DMS79 treated with DMSO at 0.1 percent for 48 hours (cell line): Measurements from ENCODE around the gene PROSER2.

Experiments used
- DNase-seq: peaks from one replicate; lab custom pipeline; 2025; lab: John Stamatoyannopoulos, UW

The PROSER2 gene

DNA sequence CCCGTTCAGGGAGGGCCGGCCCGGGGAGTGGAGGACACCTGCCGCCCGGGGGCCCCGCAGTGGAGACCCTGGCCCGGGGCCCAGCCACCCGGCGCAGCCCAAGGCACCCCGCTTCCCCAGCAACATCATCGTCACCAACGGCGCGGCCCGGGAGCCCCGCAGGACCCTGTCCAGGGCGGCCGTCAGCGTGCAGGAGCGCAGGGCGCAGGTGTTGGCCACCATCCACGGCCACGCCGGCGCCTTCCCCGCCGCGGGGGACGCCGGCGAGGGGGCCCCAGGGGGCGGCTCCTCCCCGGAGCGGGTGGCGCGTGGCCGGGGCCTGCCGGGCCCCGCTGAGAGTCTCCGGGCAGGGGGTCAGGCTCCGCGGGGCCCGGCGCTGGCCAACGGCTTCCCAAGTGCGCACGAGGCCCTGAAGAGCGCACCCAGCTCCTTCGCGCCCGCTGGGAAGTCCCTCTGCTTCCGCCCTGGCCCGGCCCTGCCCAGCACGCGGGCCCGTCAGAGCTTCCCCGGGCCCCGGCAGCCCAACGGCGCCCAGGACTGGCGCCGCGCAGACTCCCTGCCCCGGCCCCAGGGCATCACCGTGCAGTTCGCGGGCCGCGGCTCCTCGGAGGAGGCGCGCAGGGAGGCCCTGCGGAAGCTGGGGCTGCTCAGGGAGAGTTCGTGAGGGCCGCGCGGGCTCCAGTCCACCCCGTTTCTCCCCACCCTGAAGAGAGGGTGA, 46.7 kb downstream of the PROSER2 start:
- no peak for DNase-seq

DNA sequence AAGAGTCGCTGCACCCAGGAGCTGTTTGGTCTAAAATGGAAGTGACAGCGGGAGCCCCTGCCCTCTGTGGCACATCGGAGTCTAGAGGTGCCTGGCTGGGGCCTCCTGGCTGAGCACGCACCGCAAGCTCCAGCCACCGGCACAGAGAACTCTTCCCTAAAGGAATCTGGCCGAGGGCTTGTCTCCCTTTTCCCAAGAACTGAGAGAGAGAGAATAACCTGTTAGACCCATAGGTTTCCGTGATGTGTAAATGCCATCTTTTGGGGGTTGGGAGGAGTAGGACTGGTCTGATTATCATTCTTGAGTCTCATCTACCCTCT, 47.3 kb downstream of the PROSER2 start:
- DNase-seq: no peak

DNA sequence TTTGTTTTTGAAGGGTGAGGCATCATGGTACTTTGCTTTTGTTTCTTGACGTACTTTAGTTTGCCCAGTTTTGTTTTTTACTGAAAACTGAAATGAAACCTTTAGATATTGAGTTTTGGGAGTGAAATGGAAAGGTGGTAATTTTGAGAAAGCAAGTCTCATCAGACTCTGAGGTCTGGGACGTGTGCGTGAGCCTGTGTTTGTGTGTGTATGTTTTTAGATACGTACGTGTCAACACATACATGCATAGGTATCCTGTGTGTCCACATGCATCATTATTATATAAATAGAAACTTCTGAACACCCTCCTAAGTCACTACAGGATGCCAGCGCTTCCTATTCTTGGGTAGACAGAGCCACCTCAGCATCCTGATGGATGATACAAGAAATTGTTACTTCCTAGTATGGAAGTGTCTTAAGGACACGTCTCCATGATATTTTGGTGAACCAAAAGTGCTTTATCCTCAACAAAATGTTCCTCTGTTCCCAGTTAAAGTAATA, 47.8 kb downstream of the PROSER2 start:
- DNase-seq: no peak

DNA sequence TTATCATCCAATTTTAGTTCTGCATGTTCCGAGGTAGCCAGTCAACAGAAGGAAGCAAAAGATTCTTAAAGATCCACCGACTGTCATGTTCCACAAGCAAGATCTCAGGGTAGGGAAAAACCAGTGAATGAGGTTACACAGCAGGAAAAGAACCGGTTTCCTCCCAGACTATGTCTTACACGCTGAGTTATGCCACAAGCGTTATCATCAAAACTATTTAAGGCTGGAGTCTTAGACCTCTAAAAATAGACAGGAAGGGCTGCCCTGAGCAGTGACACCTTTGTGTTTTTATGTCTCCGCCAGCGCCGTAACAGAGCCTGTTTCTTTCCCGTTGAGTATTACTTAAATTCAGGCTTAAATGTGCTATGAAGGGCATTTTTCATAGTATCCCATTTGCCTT, 48.3 kb downstream of the PROSER2 start:
- no peak for DNase-seq

DNA sequence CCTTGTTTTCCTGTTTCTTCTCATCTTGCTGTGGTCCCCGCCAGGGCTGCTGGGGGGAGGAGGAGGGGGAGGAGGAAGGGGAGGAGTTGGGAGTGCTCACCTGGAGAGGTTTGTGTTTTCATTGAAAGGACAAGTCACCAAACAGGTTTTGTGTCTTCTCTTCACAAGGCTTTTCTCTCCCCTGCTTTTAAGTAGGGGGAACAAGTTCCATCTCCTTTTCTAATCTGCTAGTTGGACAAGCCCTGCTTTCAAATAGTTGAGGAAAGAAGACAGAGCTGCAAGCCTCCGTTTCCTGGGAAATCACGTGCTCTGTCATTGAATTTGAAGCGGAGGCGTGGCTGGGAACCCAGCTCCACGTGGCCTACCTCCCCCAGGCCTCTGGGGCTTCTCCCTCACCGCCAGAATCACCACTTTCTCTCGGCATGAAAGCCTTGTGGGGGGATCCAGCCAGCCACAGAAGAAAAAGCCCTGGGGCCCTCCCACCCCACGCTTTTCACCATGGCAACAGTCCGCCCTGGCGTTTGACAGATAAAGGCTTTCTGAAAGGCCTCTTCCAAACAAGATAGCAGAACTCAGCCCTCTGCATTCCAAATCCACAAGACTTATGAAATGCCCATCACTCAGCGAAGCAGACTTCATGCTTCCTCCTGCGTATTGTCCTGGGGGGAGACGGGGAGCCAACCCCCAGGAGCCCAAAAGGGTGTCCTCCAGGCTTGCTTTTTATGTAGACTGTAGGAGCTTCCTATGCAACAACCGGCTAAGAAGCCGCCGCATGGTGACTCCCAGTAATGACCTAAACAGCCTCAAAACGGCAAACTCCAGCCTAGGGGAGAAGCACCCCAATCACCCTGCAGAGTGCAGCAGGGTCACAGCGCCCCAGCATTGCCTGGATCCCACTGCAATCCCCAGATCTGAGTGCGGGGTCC, 51.7 kb downstream of the PROSER2 start:
- peak; percentile 29 for DNase-seq

DNA sequence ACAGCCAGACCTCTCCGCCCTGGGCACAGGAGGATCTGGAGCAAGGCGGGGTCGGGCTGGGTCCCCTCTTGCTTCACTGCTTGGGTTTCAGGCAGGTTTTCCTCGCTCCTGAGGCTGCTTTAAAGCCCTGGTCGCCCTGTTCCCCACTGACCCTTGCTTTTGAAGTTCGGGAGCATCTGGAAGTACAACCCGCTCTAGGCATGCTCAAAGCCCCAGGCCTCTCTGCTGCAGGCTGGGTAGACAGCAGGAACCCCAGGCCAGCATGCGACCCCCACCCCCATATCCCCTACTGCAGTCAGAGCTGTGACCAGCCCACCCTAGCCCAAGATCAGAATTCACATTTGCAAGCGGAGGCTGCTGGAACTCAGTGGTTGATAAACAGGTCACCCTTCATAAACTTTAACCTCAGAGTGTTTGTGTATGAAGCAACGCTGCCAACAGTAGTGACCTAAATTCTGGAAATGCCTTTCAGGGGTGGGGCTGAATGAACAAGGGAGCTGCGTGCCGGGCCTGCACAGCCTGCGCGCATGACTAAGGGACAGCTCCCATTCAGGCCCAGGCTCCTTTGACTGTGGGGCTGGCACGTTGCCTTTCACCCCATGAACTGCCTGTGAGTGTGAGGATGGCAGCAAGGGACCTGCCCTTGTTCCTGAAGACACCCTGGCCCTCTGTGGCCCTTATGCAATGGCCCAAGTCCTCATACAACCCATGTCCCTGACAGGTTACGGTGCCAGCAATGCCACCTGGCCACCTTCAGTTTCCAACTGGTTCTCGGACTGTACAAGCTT, 52.5 kb downstream of the PROSER2 start:
- DNase-seq: peak; percentile 13

DNA sequence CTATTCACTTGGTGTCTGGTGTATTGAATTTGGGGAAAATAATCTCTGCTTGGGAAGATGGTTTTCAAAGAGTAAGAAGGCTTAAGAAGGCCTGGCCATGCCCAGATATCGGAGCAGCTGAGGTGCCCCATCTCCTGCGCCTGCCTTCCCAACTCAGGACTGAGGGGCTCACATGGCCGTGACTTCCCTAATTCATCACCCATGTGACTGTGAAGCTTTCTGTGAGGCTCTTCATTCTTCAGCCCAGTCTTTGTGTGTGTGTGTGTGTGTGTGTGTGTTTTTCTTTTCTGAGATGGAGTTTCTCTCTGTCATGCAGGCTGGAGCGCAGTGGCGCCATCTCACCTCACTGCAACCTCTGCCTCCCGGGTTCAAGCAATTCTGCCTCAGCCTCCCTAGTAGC, 53.2 kb downstream of the PROSER2 start:
- DNase-seq: no peak

DNA sequence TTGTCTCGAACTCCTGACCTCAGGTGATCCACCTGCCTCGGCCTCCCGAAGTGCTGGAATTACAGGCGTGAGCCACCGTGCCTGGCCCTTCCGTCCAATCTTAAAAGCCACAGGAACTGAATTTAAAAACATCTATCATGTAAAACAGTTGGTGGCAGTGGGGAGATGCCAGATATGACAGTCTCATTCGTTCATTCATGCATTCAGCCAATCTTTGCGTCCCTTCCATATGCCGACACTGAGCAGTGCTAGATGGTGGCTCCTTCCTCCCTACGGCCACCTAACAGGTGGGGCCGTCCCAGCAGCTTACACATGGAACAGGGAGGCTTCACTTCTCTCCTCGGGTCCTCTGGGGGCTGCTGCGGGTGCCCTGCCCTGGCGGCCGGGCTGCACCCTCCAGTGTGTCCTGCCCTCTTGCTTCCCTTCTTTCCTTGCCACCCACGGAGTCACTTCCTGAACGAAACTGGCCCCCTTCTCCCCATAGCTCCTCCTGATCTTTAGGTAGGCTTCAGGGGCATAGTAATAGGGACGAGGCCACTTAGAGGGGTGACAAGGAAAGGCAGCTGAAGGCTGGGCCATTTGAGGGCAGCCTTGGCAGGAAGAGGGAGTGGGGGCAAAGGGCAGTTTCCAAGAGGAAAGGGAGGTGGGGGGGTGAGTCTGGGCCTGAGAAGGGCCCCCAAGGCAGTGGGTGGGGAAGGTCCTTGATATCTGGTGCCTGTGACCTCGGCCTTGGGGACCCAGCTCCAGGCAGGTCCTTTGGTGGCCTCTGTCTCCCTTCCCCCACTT, 53.8 kb downstream of the PROSER2 start:
- no peak for DNase-seq

DNA sequence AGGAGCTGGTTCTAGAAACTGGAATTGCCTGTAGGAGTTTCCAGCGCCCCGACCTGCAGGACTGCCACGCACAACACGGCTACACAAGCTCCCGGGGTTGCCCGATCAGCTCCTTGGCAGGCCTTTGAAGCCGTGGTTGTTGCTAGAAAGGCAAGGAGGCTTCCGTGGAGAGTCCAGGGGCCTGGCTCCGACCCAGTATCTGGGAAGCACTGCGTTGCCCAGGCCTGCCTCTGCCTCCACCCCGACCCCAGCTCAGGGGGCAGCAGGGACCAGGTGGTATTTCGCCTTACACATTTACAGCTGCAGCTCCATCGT, 54.4 kb downstream of the PROSER2 start:
- DNase-seq: no peak

DNA sequence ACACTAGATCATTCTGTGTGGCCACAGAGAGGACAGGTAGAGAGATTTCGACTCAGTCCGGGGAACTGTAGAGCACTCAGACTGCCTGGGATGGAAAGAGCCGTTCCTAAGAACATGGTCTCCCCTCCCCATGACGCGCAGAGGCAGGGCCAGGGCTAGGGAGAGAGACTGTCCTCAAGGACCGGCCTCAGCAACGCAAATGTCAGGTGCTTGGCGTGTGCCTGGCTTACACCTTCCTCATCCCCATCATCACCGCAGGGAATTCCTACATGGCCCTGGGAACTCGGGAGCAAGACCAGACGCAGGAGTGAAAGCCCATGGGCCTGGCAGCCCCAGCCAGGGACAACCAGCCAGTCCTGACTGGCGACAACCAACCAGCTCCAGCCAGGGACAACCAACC, 55.6 kb downstream of the PROSER2 start:
- no peak for DNase-seq

DNA sequence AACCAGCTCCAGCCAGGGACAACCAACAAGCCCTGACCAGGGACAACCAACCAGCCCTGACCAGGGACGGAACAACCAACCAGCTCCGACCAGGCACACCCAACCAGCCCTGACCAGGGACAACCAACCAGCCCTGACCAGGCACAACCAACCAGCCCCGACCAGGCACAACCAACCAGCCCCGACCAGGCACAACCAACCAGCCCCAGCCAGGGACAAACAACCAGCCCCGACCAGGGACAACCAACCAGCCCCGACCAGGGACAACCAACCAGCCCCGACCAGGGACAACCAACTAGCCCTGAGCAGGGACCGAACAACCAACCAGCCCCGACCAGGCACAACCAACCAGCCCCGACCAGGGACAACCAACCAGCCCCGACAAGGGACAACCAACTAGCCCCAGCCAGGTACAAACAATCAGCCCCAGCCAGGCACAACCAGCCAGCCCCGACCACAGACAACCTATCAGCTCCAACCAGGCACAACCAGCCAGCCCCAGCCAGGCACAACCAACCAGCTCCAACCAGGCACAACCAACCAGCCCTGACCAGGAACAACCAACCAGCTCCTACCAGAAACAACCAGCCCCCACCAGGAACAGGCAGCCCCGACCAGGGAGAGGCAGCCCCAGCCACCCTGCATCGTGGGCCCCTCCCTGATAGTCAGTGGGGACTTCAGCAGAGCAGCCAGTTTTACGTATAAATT, 56.4 kb downstream of the PROSER2 start:
- no peak for DNase-seq

DNA sequence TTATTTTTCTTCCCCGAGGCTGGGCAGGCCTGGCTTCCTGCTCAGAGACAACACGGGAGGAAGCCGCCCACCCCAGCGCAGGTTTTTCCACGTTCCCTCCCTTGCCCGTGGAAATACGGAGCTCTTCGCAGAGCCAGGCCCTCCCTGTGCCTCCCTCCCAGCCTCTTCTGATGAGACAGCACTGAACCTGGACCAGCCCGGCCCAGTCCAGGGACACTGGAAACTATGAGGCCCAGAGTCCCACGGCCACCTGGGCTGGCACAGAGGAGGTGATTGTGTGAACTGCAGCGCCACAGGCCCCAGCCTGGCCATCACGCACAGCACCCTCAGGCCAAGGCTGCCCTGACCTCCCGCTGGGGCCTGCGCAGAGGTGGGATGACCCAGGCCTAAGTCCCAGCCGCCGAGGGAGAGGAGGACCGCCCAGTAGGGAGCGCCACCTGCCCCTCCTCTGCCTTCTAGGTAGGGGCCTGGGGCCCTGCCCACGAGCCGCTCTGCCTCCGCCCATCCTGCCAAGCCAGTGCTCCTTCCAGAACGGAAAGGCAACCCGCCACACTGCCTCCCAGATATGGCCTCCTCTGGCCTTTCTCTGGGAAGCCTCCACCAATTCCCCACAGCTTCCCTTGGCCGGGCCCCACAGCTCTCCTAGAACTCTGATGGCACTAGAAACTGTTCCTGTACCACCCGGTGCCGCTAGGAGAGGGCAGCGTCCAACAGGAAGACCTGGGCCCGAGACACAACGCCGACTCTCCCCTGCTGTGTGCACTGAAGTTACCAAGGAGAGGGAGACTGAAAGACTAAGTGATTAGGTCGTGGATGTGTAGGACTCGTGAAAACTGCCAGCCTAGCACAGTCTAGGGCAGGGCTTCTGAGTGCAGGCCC, 57.2 kb downstream of the PROSER2 start:
- DNase-seq: no peak

DNA sequence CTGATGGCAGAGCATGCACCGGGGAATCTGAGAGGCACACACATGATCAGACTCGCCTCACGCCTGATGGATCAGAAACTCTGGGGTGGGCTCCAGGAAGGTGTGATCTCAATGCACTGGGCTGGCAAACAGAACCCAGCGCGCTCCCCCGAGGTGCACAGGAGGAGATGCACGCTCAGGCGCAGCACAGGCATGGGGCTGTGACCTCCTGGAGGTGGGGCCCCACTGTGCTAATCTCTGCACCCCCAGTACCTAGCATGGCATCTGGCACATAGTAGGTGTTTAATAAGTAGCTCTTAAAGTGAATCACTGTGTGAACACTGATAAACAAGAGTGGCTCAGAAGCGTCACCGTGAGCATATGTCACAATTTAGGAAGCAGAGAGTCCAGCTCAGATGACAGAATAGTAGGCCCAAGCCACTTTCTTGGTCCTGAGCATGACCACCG, 57.9 kb downstream of the PROSER2 start:
- no peak for DNase-seq

DNA sequence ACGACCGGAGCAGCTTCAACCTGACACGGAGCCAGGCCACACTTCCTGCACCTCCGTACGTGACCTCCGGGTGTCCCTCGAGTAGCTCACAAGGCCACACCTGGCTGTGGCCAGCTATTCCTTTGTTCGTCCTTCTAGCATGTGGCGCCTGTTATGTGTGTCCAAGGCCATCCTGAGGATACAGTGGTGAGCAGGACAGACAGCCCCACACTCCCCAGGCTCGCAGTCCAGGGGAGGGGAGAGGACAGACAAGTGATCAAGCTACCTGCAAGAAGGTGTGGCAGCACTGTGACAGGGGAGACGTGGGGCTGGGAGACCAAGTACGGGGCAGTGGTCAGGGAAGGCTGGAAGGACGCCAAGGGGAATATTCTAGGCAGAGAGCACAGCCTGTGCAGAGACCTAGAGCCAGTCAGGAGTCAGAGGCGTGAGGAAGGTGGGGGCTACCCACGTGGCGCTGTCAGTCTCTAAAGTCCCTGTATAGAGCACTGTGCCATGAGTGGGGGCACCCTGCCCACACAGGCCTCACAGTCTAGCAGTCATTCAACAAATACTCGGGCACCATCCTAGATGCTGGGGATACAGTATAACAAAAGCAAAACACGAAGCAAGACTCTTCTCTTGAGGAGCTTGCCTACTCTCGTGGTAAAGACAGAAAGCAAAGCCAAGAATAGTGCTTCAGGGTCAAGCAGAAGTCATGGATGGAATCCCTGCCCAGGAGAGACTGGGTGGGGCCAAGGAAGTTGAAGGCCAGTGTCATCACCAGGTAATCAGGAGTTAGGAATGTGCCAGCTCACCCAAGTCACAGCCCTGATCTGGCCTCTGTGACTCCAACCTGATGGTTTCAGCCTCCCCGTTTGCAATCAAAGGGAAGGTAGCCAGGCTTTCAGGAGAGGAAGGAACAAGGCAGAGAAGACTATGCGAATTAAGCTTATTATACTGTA, 58.6 kb downstream of the PROSER2 start:
- no peak for DNase-seq

DNA sequence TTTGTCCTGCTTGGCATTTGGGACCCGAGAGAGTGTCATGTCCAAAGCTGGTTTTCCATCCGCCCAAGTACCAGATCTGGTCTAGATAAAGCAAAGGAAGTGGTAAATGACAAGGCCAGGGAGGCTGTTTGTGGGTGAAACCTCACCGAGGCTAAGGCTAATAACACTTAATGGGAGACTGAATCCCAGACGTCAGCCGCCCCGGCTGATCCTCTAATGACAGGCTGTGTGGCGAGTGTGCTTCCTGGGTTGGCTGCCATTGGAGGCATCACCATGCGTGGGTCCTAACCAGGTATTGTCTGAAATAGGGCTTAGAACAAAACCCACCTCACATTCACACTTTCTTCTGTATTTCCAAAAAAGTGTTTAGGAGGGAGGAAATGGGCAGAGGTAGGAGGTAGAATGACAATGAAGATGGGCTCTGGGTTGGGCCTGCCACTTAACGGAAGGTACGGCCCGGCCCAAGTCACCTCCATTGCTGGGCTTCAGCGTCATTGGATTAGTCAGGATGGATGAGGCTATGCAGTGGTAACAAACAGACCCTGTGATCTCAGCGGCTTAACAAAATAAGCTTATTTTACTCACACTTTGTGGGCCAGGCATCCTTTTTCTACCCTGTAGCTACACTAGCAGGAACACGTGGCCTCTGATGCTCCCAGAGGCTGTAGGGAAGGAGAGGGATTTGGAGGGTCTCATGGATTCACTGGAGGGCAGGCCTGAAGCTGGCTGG, 59.7 kb downstream of the PROSER2 start:
- DNase-seq: no peak

DNA sequence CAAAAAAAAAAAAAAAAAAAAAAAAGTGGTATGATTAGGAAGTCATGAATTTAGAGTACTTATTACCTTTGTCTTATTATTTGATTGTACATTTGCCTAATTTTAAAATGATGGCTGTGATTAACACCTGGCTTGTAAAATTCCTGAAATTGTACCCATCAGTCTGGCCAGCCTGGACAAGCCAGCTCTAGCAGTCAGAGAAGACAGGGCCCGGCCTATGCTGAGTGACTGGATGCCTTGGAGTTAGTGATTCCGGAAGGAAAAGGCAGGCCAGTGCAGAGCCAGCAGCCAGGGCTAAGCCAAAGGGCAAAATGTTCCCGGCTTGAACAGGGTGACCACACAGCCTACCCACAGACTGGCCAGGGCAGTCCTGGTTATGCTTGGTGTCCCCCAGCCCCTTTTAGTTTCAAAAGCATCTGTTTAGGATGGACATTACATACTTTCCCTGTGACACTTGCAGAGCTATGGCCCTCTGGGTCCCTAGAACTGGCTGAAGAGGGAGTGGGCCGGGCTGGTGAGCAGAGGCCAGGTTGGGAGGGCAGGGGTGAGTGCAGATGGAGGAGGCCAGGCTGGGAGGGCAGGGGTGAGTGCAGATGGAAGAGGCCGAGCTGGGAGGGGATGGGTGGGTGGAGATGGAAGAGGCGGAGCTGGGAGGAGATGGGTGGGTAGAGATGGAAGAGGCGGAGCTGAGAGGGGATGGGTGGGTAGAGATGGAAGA, 61.7 kb downstream of the PROSER2 start:
- no peak for DNase-seq

DNA sequence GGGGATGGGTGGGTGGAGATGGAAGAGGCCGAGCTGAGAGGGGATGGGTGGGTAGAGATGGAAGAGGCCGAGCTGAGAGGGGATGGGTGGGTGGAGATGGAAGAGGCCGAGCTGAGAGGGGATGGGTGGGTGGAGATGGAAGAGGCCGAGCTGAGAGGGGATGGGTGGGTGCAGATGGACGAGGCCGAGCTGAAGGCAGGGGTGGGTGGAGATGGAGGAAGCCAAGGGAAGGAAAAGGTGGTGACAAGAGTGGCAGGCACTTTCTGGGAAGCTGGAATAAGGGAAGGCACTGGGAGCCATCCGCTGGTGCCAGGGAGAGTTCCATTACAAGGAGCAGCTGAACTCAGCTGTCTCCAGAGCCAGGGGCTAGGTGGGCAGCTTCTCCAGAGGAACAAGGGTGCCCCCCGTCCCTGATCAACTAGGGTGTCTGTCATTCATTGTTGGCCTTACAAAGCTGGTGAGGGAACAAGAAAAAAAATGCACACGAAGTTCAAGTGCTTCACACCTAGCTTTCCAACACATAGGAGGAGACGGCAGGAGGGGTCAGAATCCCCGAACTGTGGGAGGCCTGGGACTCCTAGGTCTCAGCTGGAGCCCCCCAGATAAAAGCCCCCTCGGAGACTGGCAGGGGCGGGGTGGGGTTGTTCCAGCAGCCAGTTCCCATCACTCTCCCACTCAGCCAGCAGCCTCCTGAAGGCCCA, 62.4 kb downstream of the PROSER2 start:
- no peak for DNase-seq
